ENCODE measurements around the gene CBLN3. TPM values are rescaled to one million over a fixed set of nuclear protein-coding genes. Genes with fewer than 3 reads are reported as not detected.

CBLN3 gene
- total and polyA plus RNA-seq, 9 of the 15 experiments (the other 6 are each of a cell fraction or from before 2014, with no cell fraction given), result 0.05 to 0.59 (median 0.26) TPM; not detected in 1

- TF ChIP-seq SNAPC5 (CRISPR knock-in tag; IDR thresholded peaks at IDR 0.05), result no peak
- TF ChIP-seq SNIP1 (IDR thresholded peaks at IDR 0.05; ENCODE audit: low read depth), result no peak
- TF ChIP-seq ILF3 (IDR thresholded peaks at IDR 0.05; ENCODE audit: borderline replicate concordance), result no peak
- TF ChIP-seq NBN (IDR thresholded peaks at IDR 0.05; ENCODE audit: low read depth), result no peak
- no peak for TF ChIP-seq TSC22D4 (tag; IDR thresholded peaks at IDR 0.05)
- peak; percentile 95 for TF ChIP-seq RBFOX2 (IDR thresholded peaks at IDR 0.05; ENCODE audit: low read depth, low read length)
- TF ChIP-seq HEY1 (CRISPR knock-in tag; IDR thresholded peaks at IDR 0.05; ENCODE audit: borderline replicate concordance), result no peak
- TF ChIP-seq CHCHD3 (CRISPR knock-in tag; IDR thresholded peaks at IDR 0.05), result 0 out of 2 replicates have a peak, but pooled peaks have one; percentile 27
- TF ChIP-seq ZBTB49 (CRISPR knock-in tag; IDR thresholded peaks at IDR 0.05; ENCODE audit: borderline replicate concordance), result no peak
- TF ChIP-seq NFE2 (IDR thresholded peaks at IDR 0.05; ENCODE audit: low read depth), result no peak
- TF ChIP-seq NCOA6 (IDR thresholded peaks at IDR 0.05), result 0 out of 2 replicates have a peak, but pooled peaks have one; percentile 59
- no peak for TF ChIP-seq HOXB6 (CRISPR knock-in tag; IDR thresholded peaks at IDR 0.05; ENCODE audit: borderline replicate concordance)
- TF ChIP-seq ZSCAN29 (IDR thresholded peaks at IDR 0.05), result no peak
- peak; percentile 79 for TF ChIP-seq MGA (IDR thresholded peaks at IDR 0.05)
- no peak for TF ChIP-seq MXI1 (IDR thresholded peaks at IDR 0.05; ENCODE audit: low read depth, low read length)
These were observed at the start of gene CBLN3, which contains the start of gene KHNYN (continued) for GRCh38 chr14:24429395-24430142.
